Measurements from ENCODE around the gene IGF1R. TPM values are rescaled to one million over a fixed set of nuclear protein-coding genes. Genes with fewer than 3 reads are reported as not detected.

Gene IGF1R
- total RNA-seq, 1 experiment from 2014 or later: 3.8 TPM

GRCh38 chr15:98731712-98732450, 83.5 kb downstream of the IGF1R start:
- H3K4me2 ChIP-seq (ENCODE audit: low read length): no peak overlapping the region
- ChIA-PET POLR2A (ENCODE audit: unreplicated experiment) (interaction anchor here (0.6 kb wide), 1 partner anchor 32 kb away, joined by 3 read pairs; no protein-coding TSS in a partner anchor), CTCF (no interaction called here)
- intact Hi-C loops (cut with micrococcal nuclease): no loop called here
- H3K79me2 ChIP-seq (ENCODE audit: low read length): peaks cover 22% of the 10 kb centered on the region
- no peaks in the 10 kb centered on the region for H3K36me3 ChIP-seq (ENCODE audit: low read depth, low read length)
- peaks cover 2% of the 10 kb centered on the region for H3F3A ChIP-seq (ENCODE audit: low read length, unreplicated experiment)
- H3K27me3 ChIP-seq (ENCODE audit: low read length): no peaks in the 10 kb centered on the region
- H2AFZ ChIP-seq (ENCODE audit: low read length): no peak overlapping the region
- no peaks in the 10 kb centered on the region for H3K9me2 ChIP-seq (replicated peaks; ENCODE audit: low read length)
- no peak for TF ChIP-seq EZH2phosphoT487 (IDR thresholded peaks at IDR 0.05; ENCODE audit: borderline replicate concordance, low read length)
- TF ChIP-seq EZH2 (IDR thresholded peaks at IDR 0.05; ENCODE audit: low read length, unreplicated experiment): no peak
- no peak for TF ChIP-seq CTCF (conservative IDR thresholded peaks at IDR 0.05; ENCODE audit: low read depth, low read length)
- H3K4me3 ChIP-seq (ENCODE audit: low read length): no peak overlapping the region
- H3K4me1 ChIP-seq (ENCODE audit: insufficient read depth, low read length): peaks cover 31% of the 10 kb centered on the region
- no peaks in the 10 kb centered on the region for H4K20me1 ChIP-seq (ENCODE audit: low read length)
- BruUV-seq (replicated peaks): no TSS peak
- no peak for DNase-seq
- ATAC-seq: no peak
- H3K9me3 ChIP-seq (ENCODE audit: low read length): no peaks in the 10 kb centered on the region
- H3K9ac ChIP-seq (ENCODE audit: low read length): no peak overlapping the region
- no peak overlapping the region for H3K27ac ChIP-seq (ENCODE audit: low read length)

GRCh38 chr15:98733098-98733497, 84.8 kb downstream of the IGF1R start:
- Histone ChIP-seq H3K4me2 (ENCODE audit: low read length) (no peak overlapping the region), H3K36me3 (ENCODE audit: low read depth, low read length) (no peaks in the 10 kb centered on the region), H3K4me1 (ENCODE audit: insufficient read depth, low read length) (peaks cover 21% of the 10 kb centered on the region), H3K27me3 (ENCODE audit: low read length) (no peaks in the 10 kb centered on the region), H2AFZ (ENCODE audit: low read length) (no peak overlapping the region), H3K4me3 (ENCODE audit: low read length) (no peak overlapping the region), H3K9me3 (ENCODE audit: low read length) (no peaks in the 10 kb centered on the region), H3K27ac (ENCODE audit: low read length) (no peak overlapping the region), H3K9me2 (replicated peaks; ENCODE audit: low read length) (no peaks in the 10 kb centered on the region), H3K9ac (ENCODE audit: low read length) (no peak overlapping the region), H3K79me2 (ENCODE audit: low read length) (peaks cover 22% of the 10 kb centered on the region), H3F3A (ENCODE audit: low read length, unreplicated experiment) (no peaks in the 10 kb centered on the region), H4K20me1 (ENCODE audit: low read length) (no peaks in the 10 kb centered on the region)
- ChIA-PET CTCF (no interaction called here), POLR2A (ENCODE audit: unreplicated experiment) (no interaction called here)
- no TSS peak for BruUV-seq (replicated peaks)
- intact Hi-C loops (cut with micrococcal nuclease): no loop called here
- TF ChIP-seq EZH2phosphoT487 (IDR thresholded peaks at IDR 0.05; ENCODE audit: borderline replicate concordance, low read length) (no peak), CTCF (conservative IDR thresholded peaks at IDR 0.05; ENCODE audit: low read depth, low read length) (no peak), EZH2 (IDR thresholded peaks at IDR 0.05; ENCODE audit: low read length, unreplicated experiment) (no peak)
- DNase-seq: no peak
- ATAC-seq: no peak

- intact Hi-C loops (cut with micrococcal nuclease): no loop called here
- H3K79me2 ChIP-seq (ENCODE audit: low read length): peaks cover 10% of the 10 kb centered on the region
- H3K4me1 ChIP-seq (ENCODE audit: insufficient read depth, low read length): peaks cover 6% of the 10 kb centered on the region
- H3K4me3 ChIP-seq (ENCODE audit: low read length): no peak overlapping the region
- no peaks in the 10 kb centered on the region for H3K36me3 ChIP-seq (ENCODE audit: low read depth, low read length)
- ChIA-PET CTCF (no interaction called here), POLR2A (ENCODE audit: unreplicated experiment) (no interaction called here)
- no peak for ATAC-seq
- TF ChIP-seq EZH2 (IDR thresholded peaks at IDR 0.05; ENCODE audit: low read length, unreplicated experiment) (no peak), EZH2phosphoT487 (IDR thresholded peaks at IDR 0.05; ENCODE audit: borderline replicate concordance, low read length) (no peak), CTCF (conservative IDR thresholded peaks at IDR 0.05; ENCODE audit: low read depth, low read length) (no peak)
- H3K27ac ChIP-seq (ENCODE audit: low read length): no peak overlapping the region
- no TSS peak for BruUV-seq (replicated peaks)
- H3K9ac ChIP-seq (ENCODE audit: low read length): no peak overlapping the region
- no peak overlapping the region for H2AFZ ChIP-seq (ENCODE audit: low read length)
- no peaks in the 10 kb centered on the region for H4K20me1 ChIP-seq (ENCODE audit: low read length)
- H3K4me2 ChIP-seq (ENCODE audit: low read length): no peak overlapping the region
- H3K9me2 ChIP-seq (replicated peaks; ENCODE audit: low read length): no peaks in the 10 kb centered on the region
- H3K27me3 ChIP-seq (ENCODE audit: low read length): no peaks in the 10 kb centered on the region
- no peaks in the 10 kb centered on the region for H3F3A ChIP-seq (ENCODE audit: low read length, unreplicated experiment)
- no peaks in the 10 kb centered on the region for H3K9me3 ChIP-seq (ENCODE audit: low read length)
- no peak for DNase-seq
Measured at GRCh38 chr15:98734466-98735199, 86.3 kb downstream of the IGF1R start.
